HG02885 (cell line): Measurements from ENCODE around the gene ZFAND2A.
"Not testable (repeated sequence)": the region's sequence is repeated elsewhere in the genome, so short reads cannot be mapped to it uniquely, and the experiment has no call there.

Source experiments
- ATAC-seq: cut with Tn5 transposase; IDR thresholded peaks from one replicate; pipeline ENCODE4 v1.9.1; 2021; ENCODE audit warnings: mild to moderate bottlenecking; ENCODE audit not compliant: unreplicated experiment, poor library complexity

The ZFAND2A gene, protein sequence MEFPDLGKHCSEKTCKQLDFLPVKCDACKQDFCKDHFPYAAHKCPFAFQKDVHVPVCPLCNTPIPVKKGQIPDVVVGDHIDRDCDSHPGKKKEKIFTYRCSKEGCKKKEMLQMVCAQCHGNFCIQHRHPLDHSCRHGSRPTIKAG

DNA sequence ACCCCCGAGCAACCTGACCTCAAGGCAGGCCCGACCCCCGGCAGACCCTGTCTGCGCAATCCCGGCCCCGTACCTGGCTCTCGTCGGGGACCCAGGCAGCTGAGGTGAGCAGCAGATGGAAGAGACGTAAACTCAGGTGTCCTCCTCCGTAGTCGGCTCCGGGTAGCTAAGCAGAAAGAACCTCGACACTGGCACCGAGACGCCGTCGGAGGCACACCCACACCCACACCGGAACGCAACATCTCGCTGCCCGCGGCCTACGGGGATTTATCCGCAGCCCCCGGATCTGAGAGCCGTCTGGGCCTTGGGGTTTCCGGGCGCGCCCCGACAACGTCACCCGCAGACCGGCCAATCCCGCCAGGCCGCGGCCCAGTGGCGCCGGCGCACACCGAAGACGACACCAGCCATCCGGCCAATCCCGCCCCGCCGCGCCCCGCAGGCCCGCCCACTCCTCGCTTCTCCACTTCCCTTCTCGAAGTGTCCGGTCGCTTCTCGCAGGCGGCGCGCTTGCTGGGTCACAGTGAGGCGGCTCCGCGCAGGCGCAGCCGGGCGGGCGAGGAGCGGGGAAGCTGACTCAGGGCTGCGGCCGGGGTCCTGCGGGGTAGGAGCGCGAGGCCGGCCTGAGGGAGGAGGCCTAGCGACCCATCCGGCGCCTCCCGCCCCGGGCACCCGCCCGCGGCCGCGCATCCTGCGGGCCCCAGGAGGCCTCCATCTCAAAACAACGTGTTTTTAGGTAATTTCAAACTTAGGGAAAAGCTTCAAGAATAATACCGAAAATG, at the start of gene ZFAND2A:
TSS of gene ZFAND2A (minus strand) at position 306 of the 779 bp plus-strand sequence. CDS start 1,984 bp downstream, outside the sequence.
- ATAC-seq: peak; percentile 98

DNA sequence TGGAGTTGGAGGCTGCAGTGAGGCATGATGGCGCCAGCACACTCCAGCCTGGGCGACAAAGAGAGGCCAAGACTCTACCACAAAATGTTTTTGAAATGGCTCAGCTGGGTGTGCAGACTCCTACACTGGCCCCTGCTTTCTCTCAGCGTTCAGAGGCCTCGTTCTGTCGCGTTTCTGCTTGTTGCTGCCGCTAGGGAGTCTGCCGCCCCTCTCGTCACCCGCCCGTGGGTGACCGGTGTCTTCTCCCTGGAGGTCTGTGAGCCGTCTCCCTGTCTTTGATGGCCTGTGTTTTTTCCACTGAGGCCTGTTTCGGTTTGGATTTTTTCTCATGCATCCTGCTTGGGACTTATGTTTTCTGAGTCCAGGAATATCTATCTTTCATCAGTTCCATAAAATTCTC, 49.1 kb upstream of the ZFAND2A start:
- no peak for ATAC-seq

DNA sequence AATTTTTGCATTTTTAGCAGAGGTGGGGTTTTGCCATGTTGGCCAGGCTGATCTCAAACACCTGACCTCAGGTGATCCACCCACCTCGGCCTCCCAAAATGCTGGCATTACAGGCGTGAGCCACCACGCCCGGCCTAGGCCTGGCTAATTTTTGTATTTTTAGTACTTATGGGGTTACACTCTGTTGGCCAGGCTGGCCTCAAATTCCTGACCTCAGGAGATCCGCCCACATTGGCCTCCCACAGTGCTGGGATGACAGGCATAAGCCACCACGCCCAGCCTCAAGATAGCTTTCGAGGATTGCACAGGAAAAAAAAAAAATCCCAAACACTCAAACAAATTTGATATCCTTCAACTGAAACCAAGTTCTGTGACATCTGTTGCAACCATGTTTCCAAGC, 45.7 kb upstream of the ZFAND2A start:
- not testable (repeated sequence) for ATAC-seq

DNA sequence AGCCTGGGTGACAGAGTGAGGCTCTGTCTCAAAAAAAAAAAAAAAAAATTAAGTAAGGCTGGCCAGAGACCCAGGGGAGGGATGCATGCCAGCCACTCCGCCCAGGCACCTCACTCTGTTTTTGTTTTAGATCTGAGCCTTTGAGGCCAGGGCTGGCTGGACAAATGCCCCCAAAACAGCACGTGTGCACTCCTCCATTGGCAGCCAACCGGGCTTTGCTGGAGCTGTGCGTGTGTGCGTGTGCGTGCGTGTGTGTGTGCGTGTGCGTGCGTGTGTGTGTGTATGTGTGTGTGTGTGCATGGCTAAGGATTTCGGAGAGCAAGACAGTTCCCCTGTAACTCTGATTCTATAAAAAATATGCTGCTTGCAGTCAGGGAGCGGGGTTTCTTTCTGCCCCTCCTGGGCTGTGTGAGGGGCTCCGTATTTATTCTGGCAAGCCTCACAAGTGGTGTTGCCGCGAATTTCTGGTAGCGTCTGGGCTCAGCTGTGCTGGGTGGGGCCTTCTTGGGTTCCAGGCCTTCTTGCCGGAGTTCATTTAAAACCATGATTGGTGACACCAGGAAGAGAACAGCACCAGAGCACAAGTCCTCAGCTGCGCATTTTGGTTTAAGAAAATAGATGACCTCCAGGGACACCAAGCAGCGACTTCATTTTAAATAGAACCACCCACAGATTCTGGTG, 44.6 kb upstream of the ZFAND2A start:
- ATAC-seq: no peak

DNA sequence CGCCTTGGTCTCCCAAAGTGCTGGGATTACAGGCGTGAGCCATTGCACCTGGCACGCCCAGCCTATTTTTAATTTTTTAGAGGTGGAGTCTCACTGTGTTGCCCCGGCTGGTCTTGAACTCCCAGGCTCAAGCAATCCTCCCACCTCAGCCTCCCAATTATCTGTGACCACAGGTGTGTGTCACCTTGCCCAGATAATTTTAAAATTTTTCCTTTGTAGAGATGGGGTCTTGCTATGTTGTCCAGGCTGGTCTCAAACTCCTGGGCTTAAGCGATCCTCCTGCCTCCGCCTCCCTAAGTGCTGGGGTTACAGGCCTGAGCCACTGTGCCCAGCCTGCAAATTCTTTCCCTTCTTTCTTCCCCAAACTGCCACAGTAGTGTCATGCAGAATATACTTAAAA, 42.9 kb upstream of the ZFAND2A start:
- ATAC-seq: not testable (repeated sequence)

DNA sequence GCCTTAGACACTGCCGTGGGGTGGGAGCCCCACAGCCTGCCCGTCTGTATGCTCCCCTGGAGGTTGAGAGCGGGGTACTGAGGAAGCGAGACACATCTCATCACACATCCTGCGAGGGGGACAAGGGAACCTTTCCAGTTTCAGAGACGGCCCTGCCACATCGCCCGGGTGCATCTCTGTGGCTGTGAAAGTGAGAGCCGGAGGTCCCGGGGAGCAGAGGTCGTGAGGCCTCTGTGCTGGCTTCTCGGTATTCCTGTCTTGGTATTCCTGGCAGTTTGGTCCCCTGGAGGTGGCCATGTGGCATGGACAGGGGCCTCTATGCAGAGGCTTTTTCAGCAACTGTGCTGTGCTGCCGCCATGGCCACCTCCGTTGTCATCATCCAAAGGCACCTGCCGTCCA, 41.9 kb upstream of the ZFAND2A start:
- no peak for ATAC-seq

DNA sequence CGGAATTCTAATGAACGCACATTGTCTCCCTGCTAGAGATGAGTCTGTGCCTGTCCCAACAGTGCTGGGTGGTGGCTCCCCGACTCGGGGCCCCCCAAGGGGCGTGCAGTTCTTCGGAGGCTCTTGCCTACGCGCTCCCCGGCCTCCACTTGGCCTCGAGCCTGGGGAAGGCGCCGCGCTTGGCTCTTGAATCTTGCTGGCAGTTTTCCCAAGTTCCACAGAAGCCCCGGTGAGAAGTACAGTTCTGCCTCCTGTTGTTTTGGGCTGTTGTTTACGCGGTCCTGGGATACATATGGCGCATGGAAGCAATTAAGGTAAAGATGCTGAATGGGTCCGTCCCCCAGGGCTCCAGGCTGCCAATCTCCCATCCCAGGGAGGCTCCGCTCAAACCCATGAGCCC, 40.0 kb upstream of the ZFAND2A start:
- ATAC-seq: no peak

DNA sequence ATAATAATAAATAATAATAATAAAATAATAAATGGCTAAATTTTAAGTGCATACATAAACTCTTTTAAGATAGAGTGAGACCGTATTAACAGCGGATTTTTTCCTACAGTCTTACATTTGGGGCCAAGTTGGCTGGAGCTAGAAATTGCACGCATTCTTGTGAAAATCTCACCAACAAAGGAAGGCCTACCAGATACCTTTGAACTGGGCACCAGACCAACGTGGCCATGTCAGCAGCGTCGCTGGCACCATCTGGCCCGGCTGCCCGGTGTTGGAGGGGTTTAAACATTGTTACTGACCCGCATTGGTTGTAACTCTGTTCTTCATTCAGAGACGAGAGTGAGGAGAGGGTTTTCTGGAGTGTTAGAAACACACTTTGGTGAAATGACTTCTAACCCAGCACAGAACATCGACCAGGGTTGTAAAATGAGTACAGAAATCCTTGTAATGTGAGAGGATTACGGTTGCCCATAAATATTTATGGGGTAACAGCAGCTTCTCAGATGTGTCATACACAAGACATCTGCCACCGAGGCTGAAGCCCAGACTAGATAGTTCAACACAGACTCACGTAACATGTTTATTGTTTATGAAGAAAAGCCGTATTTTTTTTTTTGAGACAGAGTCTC, 38.1 kb upstream of the ZFAND2A start:
- no peak for ATAC-seq

DNA sequence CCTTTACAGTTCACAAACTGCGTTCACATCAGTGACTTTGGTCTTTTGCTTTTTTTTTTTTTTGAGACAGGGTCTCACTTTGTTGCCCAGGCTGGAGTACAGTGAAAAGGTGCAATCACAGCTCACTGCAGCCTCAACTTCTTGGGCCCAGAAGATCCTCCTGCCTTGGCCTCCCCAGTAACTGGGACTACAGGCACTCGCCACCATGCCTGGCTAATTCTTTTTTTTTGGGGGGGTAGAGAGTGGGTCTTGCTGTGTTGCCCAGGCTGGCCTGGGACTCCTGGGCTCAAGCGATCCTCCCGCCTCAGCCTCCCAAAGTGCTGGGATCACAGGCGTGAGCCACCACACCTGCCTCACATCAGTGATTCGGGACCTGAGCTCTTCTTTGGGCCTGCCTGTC, 37.0 kb upstream of the ZFAND2A start:
- no peak for ATAC-seq

DNA sequence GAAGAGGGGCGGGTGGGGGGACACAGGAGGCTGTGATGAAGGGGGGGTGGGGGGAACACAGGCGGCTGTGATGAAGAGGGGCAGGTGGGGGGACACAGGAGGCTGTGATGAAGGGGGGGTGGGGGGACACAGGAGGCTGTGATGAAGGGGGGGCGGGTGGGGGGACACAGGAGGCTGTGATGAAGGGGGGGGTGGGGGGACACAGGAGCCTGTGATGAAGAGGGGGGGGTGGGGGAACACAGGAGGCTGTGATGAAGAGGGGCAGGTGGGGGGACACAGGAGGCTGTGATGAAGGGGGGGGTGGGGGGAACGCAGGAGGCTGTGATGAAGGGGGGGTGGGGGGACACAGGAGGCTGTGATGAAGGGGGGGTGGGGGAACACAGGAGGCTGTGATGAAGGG, 36.4 kb upstream of the ZFAND2A start:
- not testable (repeated sequence) for ATAC-seq

DNA sequence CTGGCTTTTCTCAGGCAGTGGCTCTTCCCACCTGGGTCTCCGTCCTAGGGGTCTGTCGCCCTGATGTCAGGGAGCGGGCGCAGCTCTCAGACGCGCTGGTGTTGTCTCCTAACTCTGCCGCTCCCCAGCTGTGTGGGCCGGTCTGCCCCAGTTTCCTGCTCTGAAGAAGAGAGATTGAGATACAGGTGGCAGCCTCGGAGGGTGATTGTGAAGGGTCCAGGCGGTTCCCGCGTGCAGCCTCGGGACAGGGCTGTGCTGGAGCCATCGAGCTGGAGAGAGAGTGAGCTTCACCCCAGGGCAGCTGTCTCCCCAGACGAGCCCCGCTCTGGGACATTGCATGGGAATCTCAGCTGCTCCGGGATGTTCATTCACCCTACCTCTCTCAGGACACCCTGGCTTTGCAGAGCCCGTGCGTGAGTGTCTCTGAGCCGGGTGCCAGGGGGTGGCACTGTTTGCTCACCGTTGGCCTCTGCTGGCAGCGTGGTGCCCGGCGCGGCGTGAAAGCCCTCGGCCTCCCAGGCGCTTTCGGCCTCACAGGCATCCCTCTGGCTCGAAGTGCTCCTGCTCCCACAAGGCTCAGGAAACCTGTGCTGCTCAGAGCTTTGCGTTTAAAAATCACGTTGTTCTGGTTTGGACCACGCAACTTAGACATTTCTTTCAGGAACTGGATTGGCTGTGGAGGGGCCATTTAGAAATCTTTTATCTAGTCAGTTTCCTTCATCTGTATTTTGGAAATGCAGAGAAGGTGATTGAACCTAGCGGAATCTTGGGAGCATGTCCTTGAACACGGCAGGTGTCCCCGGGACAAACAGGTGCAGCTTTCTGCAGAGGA, 33.8 kb upstream of the ZFAND2A start:
- ATAC-seq: no peak

DNA sequence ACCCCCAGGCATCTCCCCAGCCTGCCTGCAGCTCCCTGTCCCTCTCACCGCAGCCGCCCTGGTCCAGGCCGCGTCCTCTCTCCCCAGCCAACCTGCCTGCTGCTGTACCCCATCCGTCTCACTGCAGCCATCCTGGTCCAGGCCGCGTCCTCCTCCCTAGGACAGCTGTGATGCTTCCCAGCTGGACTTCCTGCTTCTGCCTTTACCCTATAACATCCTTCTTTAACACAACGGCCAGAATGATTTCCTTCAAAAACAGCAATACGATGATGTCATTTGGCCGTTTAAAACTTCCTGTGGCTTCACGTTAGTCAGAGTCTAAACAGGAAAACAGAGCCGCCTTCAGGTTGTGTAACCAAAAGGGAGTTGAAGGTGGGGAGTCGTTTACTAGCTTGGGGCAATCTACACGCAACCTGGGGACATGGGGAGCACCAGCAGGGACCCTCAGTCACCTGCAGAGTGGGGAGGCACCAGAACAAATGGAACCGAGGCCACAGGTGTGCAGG, 32.2 kb upstream of the ZFAND2A start:
- ATAC-seq: no peak

DNA sequence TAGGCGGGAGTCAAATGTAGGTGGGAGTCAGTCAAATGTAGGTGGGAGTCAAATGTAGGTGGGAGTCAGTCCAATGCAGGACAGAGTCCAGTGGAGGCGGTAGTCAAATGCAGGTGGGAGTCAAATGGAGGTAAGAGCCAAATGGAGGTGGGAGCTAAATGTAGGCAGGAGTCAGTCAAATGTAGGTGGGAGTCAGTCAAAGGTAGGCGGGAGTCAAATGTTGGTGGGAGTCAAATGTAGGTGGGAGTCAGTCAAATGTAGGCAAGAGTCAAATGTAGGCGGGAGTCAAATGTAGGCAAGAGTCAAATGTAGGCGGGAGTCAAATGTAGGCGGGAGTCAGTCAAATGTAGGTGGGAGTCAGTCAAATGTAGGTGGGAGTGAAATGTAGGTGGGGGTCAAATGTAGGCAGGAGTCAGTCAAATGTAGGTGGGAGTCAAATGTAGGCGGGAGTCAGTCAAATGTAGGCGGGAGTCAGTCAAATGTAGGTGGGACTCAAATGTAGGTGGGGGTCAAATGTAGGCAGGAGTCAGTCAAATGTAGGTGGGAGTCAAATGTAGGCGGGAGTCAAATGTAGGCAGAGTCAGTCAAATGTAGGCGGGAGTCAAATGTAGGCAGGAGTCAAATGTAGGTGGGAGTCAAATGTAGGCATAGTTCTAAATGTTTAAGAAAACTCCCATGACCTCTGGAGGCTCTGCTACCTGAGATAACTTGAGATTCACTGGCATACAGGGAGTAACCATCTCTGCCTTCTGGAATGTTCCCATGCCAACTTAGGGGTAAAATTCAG, 30.2 kb upstream of the ZFAND2A start:
- ATAC-seq: no peak

DNA sequence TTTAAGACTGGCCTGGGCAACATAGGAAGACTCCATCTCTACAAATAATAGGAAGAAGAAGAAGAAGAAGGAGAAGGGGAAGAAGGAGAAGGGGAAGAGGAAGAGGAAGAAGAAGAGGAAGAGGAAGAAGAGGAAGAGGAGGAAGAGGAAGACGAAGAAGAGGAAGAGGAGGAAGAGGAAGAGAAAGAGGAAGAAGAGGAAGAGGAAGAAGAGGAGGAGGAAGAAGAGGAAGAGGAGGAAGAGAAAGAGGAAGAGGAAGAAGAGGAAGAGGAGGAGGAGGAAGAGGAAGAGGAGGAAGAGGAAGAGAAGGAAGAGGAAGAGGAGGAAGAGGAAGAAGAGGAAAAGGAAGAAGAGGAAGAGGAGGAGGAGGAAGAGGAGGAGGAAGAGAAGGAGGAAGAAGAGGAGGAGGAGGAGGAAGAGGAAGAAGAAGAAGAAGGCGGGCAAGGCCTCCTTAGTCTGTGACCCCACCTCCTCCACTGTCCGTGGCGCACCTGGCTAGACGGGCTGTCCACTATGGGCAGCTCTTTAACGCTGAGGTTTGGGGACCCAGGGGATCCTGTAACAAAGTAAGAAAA, 28.8 kb upstream of the ZFAND2A start:
- ATAC-seq: no peak

DNA sequence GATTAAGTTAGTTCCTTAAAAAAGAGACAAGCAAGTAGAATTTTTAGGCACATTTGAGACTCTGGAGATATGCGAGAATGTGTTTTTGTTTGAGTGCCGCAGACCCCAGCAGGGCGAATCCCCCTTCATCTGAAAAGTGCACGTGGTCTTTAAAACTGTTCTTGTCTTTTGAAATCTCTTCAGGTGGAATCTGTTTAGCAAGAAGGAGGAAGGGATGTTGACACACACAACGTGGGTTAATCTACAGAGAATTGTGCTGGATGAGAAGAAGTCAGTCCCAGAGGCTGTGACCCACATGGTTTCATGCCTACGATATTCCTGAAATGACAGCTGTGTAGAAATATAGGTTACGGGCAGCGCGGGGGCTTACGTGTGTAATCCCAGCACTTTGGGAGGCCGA, 27.1 kb upstream of the ZFAND2A start:
- ATAC-seq: no peak

DNA sequence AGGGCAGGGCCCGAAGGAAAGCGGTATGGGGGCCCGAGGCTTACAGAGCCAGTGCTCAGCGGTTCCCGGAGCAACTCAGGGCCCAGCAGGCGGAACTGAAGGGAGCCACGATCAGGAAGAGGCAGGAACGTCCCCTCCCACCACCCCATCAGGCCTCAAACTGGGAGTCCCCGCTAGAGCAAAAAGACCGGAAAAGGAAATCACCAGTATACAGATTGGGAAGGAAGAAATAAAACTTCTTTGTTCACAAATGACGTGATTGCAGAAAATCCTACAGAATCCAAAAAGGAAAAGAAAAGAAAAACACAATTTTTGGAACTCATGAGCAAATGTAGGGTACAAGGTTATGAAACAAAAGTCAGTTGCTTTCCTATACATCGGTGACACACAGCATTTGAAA, 21.6 kb upstream of the ZFAND2A start:
- no peak for ATAC-seq

DNA sequence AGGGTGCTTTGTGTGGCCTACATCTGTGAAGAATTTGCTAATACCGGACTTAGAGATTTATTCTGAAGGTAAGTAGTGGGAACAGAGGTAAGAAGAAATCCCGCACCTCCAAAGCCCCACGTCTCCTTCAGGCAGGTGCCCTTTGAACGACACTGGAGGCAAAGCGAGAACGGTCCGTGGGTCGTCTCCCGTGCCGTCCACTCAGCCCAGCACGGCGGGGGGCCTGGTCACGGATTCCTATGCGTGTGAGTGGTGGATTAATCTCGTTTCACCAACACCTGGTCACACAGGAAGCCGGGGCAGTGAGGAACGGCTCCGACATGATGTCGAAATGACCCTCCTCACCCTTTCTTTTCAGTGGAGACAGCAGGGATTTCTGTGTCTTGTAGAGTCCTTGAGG, 21.0 kb upstream of the ZFAND2A start:
- no peak for ATAC-seq

DNA sequence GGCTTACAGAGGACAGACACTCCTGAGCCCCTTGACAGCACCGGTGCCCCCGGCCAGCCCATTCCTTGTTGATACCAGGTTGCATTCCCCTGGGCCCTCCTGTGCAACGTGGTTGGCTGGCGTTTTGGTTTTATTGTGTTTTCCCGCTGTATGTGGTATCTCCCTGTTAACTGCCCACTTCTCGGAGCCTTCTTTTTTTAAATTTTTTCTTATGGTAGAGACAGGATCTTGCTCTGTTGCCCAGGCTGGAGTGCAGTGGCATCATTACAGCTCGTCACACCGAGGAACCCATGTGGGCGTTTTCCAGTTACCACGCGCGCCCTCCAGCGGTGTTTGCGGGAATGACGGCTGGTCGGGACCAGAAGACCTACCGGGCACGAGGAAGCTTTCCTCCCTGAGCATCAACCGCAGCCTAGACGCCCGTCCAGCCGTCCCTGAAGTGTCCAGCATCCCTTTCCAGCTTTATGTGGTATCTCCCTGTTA, 16.9 kb upstream of the ZFAND2A start:
- no peak for ATAC-seq
